ENCODE data around the gene TTYH1.

DNA sequence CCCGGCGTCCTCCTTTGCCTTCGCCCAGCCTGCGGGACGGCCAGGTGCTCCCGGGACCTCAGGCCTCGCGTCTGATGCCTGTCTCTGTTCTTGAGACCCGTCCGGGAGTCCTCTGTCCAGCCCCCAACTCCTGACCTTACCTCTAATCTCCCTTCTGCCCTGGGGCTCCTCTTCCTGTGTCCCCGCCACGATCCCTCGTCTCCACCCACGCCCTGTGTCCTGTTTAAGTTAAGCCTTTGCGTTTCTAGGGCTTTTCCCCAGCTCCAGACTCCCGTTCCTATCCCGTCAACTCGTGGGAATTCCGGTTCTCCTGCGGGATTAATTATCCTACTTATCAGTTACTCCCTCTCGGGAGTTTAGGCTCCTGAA lies 34.4 kb downstream of the TTYH1 start:
- TF ChIP-seq EP300 (IDR thresholded peaks at IDR 0.05) (no peak), POLR2A (IDR thresholded peaks at IDR 0.05) (no peak)
- TF ChIP-seq, protein P1, sequence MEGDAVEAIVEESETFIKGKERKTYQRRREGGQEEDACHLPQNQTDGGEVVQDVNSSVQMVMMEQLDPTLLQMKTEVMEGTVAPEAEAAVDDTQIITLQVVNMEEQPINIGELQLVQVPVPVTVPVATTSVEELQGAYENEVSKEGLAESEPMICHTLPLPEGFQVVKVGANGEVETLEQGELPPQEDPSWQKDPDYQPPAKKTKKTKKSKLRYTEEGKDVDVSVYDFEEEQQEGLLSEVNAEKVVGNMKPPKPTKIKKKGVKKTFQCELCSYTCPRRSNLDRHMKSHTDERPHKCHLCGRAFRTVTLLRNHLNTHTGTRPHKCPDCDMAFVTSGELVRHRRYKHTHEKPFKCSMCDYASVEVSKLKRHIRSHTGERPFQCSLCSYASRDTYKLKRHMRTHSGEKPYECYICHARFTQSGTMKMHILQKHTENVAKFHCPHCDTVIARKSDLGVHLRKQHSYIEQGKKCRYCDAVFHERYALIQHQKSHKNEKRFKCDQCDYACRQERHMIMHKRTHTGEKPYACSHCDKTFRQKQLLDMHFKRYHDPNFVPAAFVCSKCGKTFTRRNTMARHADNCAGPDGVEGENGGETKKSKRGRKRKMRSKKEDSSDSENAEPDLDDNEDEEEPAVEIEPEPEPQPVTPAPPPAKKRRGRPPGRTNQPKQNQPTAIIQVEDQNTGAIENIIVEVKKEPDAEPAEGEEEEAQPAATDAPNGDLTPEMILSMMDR (IDR thresholded peaks at IDR 0.05), result no peak
